ENCODE results near the gene GNG7. TPM values are rescaled to one million over a fixed set of nuclear protein-coding genes. Genes with fewer than 3 reads are reported as not detected.

The GNG7 gene
- 1 to 10 TPM; 2.1 to 4.5 TPM for total RNA-seq
- 1.8 to 3.0 reads per million in 2 donors for total RNA-seq

GRCh38 chr19:2702170-2703076 is at the start of gene GNG7:
TSS of gene GNG7 (minus strand) at chr19:2702694. CDS start at chr19:2520688, 182,006 bp downstream.
- no peak within 1 kb of the TSS for H3K27ac Mint-ChIP-seq
- H3K4me3 Mint-ChIP-seq, result peak within 1 kb of the TSS; percentile 79
- peaks cover 20% of the 10 kb centered on the region for H3K4me1 Mint-ChIP-seq
- DNase-seq (peak; percentile 95 to 97 (median 95)), ATAC-seq (peak; percentile 100)
- no peaks in the 10 kb centered on the region for H3K27me3 Mint-ChIP-seq
- H3K9me3 ChIP-seq (ENCODE audit: control insufficient read depth, low read length, poor library complexity, severe bottlenecking), result no peaks in the 10 kb centered on the region
- H3K36me3 Mint-ChIP-seq (ENCODE audit: low read depth), result no peaks in the 10 kb centered on the region

- Mint-ChIP-seq H3K4me1 (no peaks in the 10 kb centered on the region), H3K27ac (no peak overlapping the region), H3K4me3 (no peak overlapping the region), H3K27me3 (no peaks in the 10 kb centered on the region), H3K36me3 (ENCODE audit: low read depth) (no peaks in the 10 kb centered on the region)
- no peak for DNase-seq
- no peak for ATAC-seq
- H3K9me3 ChIP-seq (ENCODE audit: control insufficient read depth, low read length, poor library complexity, severe bottlenecking), result no peaks in the 10 kb centered on the region
These were observed 48.9 kb upstream of the GNG7 start for GRCh38 chr19:2751438-2751830.

DNA sequence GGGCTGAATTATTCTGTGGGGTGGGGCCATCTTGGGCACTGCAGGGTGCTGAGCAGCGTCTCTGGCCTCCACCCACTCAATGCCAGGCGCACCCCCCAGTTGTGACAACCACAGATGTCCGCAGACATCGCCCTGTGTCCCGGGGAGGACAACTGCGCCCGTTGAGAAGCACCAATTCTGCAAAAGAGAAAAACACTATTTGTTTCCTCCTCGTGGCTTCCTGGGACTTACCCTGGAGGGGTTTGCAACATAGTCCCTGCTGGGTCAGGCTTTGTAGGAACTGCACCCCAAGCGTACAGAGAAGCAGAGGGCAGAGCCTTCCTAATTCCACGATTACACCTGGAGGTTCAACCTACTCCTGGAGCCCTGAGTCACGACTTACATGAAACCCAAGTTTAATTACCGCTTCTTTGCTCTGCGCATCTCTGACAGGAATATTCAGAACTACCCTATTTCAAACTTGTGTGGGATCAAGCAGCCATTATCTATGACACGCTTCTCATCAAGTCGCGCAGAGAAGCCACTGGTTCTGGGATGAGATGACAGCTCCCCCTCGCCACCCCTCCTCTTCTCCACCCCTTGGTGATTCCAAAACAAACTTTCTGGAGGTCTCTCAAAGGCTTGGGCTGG is 48.4 kb upstream of the GNG7 start:
- Mint-ChIP-seq H3K36me3 (ENCODE audit: low read depth) (no peaks in the 10 kb centered on the region), H3K27me3 (no peaks in the 10 kb centered on the region), H3K27ac (no peak overlapping the region), H3K4me3 (no peak overlapping the region), H3K4me1 (no peaks in the 10 kb centered on the region)
- DNase-seq (no peak), ATAC-seq (no peak)
- no peaks in the 10 kb centered on the region for H3K9me3 ChIP-seq (ENCODE audit: control insufficient read depth, low read length, poor library complexity, severe bottlenecking)

GRCh38 chr19:2747349-2747748 is 44.9 kb upstream of the GNG7 start:
- ATAC-seq, result no peak
- H3K27ac Mint-ChIP-seq, result no peak overlapping the region
- H3K4me3 Mint-ChIP-seq, result no peak overlapping the region
- peaks cover 3% of the 10 kb centered on the region for H3K36me3 Mint-ChIP-seq (ENCODE audit: low read depth)
- H3K27me3 Mint-ChIP-seq, result peaks cover 11% of the 10 kb centered on the region
- H3K9me3 ChIP-seq (ENCODE audit: control insufficient read depth, low read length, poor library complexity, severe bottlenecking), result no peaks in the 10 kb centered on the region
- DNase-seq, result no peak
- no peaks in the 10 kb centered on the region for H3K4me1 Mint-ChIP-seq

DNA sequence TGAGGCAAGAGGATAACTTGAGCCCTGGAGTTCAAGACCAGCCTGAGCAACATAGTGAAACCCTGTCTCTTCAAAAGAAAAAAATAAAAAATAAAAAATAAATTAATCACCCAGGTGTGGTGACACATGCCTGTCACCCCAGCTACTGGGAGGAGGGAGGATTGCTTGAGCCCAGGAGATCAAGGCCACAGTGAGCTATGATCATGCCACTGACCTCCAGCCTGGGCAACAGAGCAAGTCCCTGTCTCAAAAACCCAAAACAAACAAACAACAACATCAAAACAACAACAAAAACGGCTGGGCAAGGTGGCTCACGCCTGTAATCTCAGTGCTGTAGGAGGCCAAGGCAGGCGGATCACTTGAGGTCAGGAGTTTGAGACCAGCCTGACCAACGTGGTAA is 41.6 kb upstream of the GNG7 start:
- Mint-ChIP-seq H3K36me3 (ENCODE audit: low read depth) (peaks cover 3% of the 10 kb centered on the region), H3K4me1 (peaks cover 7% of the 10 kb centered on the region), H3K27me3 (peaks cover 12% of the 10 kb centered on the region), H3K4me3 (no peak overlapping the region), H3K27ac (no peak overlapping the region)
- no peaks in the 10 kb centered on the region for H3K9me3 ChIP-seq (ENCODE audit: control insufficient read depth, low read length, poor library complexity, severe bottlenecking)
- DNase-seq (no peak), ATAC-seq (no peak)

DNA sequence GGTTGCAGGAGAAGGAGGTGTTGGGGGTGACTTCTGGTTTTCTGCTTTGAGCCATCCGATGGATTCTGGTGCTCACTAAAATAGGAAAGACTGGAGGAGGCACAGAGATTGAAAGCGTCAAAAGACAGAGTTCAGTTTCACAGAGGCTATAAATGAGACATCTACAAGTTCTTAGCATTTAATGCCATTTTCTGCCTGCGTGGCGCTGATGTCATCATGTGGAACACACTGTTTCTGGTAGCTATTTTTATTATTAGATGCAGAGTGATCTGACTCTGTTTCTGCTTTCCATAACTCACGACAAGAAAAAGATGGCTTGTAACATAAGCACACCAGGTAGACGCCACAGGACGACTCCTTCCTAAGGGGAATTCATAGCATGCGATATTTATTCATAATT is 40.6 kb upstream of the GNG7 start:
- ATAC-seq, result no peak

DNA sequence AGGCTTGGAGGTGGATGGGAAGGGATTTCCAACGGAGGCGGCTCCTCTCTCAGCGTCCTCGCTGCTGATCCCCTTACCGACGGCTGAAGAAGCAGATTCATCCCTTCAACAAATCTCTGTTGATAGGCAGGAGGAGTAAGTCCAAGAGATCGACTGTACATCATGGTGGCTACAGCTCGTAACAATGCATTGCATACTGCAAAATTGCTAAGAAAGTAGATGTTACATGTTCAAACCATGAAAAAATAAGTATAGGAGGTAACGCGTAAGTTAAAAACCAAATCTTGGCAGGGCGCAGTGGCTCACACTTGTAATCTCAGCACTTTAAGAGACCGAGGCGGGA is 37.8 kb upstream of the GNG7 start:
- Mint-ChIP-seq H3K27ac (no peak overlapping the region), H3K36me3 (ENCODE audit: low read depth) (peaks cover 3% of the 10 kb centered on the region), H3K4me1 (peaks cover 16% of the 10 kb centered on the region), H3K27me3 (peaks cover 12% of the 10 kb centered on the region), H3K4me3 (peak overlapping the region; percentile 88)
- ATAC-seq (peak; percentile 0), DNase-seq (no peak)
- no peaks in the 10 kb centered on the region for H3K9me3 ChIP-seq (ENCODE audit: control insufficient read depth, low read length, poor library complexity, severe bottlenecking)

More for the DNA sequence above, 40.6 kb upstream of the GNG7 start:
- H3K27me3 Mint-ChIP-seq, result peaks cover 12% of the 10 kb centered on the region
- no peak for DNase-seq
- peaks cover 3% of the 10 kb centered on the region for H3K36me3 Mint-ChIP-seq (ENCODE audit: low read depth)
- H3K4me3 Mint-ChIP-seq, result no peak overlapping the region
- H3K27ac Mint-ChIP-seq, result no peak overlapping the region
- H3K9me3 ChIP-seq (ENCODE audit: control insufficient read depth, low read length, poor library complexity, severe bottlenecking), result no peaks in the 10 kb centered on the region
- peaks cover 13% of the 10 kb centered on the region for H3K4me1 Mint-ChIP-seq

GRCh38 chr19:2739602-2740313 is 37.3 kb upstream of the GNG7 start, which contains the start of gene SLC39A3:
TSS of gene SLC39A3 (minus strand) at chr19:2740017. CDS start at chr19:2737257, 2,760 bp downstream.
- no peak within 1 kb of the TSS for H3K27ac Mint-ChIP-seq
- H3K36me3 Mint-ChIP-seq (ENCODE audit: low read depth), result peaks cover 3% of the 10 kb centered on the region
- DNase-seq (peak; percentile 94 to 99 (median 96)), ATAC-seq (peak; percentile 100)
- peaks cover 12% of the 10 kb centered on the region for H3K27me3 Mint-ChIP-seq
- peaks cover 16% of the 10 kb centered on the region for H3K4me1 Mint-ChIP-seq
- H3K4me3 Mint-ChIP-seq, result peak within 1 kb of the TSS; percentile 88
- no peaks in the 10 kb centered on the region for H3K9me3 ChIP-seq (ENCODE audit: control insufficient read depth, low read length, poor library complexity, severe bottlenecking)

DNA sequence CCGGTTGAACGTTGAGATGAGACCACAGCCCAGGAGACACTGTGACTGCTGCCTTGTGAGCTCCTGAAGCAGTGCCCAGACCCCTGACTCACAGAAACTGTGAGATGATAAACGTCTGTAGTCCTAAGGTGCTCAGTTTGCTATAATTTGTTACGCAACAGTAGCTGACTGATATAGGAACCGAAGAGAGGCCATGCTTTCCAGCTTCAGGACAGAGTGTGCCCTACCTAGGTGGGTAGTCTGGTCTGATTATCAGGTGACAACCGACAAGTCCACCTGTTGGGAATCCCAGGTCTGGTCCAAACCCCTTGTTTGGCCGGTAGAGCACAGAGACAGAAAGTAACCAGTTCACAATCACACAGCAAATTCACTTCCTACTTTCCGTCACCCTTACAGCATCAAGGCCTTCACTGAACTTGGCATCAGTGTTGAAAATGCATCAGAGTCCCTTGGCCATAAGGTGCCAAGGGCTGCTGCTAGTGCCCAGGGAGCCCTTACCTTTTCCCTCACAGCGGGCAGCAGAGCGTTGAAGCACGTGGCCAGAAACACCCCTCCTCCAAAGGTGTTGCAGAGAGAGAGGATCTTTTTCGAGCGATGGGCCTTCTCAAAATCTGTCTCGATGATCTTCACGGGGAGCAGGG is 34.2 kb upstream of the GNG7 start:
- Mint-ChIP-seq H3K4me3 (no peak overlapping the region), H3K36me3 (ENCODE audit: low read depth) (peaks cover 2% of the 10 kb centered on the region), H3K27ac (no peak overlapping the region)

DNA sequence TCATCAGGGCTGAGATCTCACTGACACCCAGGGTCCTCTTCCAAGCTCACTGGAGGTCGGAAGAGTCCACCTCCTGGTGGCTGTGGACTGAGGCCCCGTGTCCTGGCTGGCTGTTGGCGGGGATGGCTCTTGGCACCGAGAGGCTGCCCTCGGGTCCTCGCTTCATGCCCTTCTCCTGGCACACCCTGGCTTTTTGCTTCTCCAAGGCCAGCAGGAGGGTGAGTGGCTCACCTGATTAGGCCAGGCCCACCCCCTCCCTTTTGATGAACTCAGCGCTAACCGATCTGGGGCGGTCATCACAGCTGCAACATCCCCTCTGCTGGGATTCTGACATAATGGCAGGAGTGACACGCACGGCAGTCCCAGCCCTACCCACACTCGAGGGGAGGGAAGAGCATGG is 32.9 kb upstream of the GNG7 start:
- peaks cover 16% of the 10 kb centered on the region for H3K4me1 Mint-ChIP-seq
- peaks cover 2% of the 10 kb centered on the region for H3K36me3 Mint-ChIP-seq (ENCODE audit: low read depth)
- H3K27ac Mint-ChIP-seq, result no peak overlapping the region
- H3K9me3 ChIP-seq (ENCODE audit: control insufficient read depth, low read length, poor library complexity, severe bottlenecking), result no peaks in the 10 kb centered on the region
- DNase-seq (no peak), ATAC-seq (no peak)
- no peaks in the 10 kb centered on the region for H3K27me3 Mint-ChIP-seq
- H3K4me3 Mint-ChIP-seq, result no peak overlapping the region

More for the DNA sequence above, 34.2 kb upstream of the GNG7 start:
- no peaks in the 10 kb centered on the region for H3K27me3 Mint-ChIP-seq
- peaks cover 16% of the 10 kb centered on the region for H3K4me1 Mint-ChIP-seq
- DNase-seq, result no peak
- ATAC-seq, result no peak
- no peaks in the 10 kb centered on the region for H3K9me3 ChIP-seq (ENCODE audit: control insufficient read depth, low read length, poor library complexity, severe bottlenecking)

DNA sequence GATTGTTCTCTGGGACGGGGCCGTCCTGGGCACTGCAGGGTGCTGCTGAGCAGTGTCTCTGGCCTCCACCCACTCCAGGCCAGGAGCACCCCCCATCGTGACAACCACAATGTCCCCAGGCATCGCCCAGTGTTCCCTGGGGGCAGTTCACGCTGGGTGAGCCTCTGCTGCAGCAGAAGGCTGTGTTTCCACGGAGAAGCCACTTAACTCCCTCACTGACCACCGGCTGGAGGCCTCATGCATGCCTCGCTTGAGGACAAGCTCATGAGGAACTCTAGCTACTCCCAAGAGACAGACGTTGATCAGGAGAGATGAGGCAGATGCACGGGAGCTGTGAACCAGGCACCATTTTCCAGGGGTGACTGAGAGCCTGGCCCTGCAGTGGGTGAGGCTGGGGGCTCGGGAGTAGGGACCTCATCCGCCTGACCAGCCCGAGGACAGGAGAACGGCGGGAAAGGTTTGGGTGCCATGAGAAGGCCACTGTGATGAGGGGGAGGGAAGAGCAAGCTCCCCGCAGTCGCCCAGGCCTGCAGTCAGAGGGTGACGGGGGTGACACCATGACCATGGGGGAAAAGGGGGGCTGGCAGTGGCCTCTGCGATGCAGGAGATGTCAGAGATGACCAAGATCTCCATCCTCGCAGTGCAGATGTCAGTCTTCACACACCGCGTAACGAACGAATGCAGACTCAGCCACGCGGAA is 32.2 kb upstream of the GNG7 start:
- no peaks in the 10 kb centered on the region for H3K9me3 ChIP-seq (ENCODE audit: control insufficient read depth, low read length, poor library complexity, severe bottlenecking)
- DNase-seq (no peak), ATAC-seq (no peak)
- Mint-ChIP-seq H3K4me1 (peaks cover 13% of the 10 kb centered on the region), H3K36me3 (ENCODE audit: low read depth) (peaks cover 2% of the 10 kb centered on the region), H3K27me3 (no peaks in the 10 kb centered on the region), H3K4me3 (peak overlapping the region; percentile 37), H3K27ac (no peak overlapping the region)

- no peaks in the 10 kb centered on the region for H3K27me3 Mint-ChIP-seq
- H3K4me3 Mint-ChIP-seq, result no peak overlapping the region
- no peak overlapping the region for H3K27ac Mint-ChIP-seq
- H3K9me3 ChIP-seq (ENCODE audit: control insufficient read depth, low read length, poor library complexity, severe bottlenecking), result no peaks in the 10 kb centered on the region
- H3K36me3 Mint-ChIP-seq (ENCODE audit: low read depth), result peaks cover 2% of the 10 kb centered on the region
- DNase-seq (no peak), ATAC-seq (no peak)
- H3K4me1 Mint-ChIP-seq, result peaks cover 8% of the 10 kb centered on the region
These were observed 31.6 kb upstream of the GNG7 start for GRCh38 chr19:2733930-2734588.
